Subcutaneous adipose tissue (tissue), 4 donors: ENCODE results near the gene HUNK. TPM values are rescaled to one million over a fixed set of nuclear protein-coding genes. Genes with fewer than 3 reads are reported as not detected.

Experiments used
- total RNA-seq, 4 donors: library from RNA; depleted of rRNA; stranded (reverse); fragments of >200 nt; gene quantifications; one replicate each; pipeline ENCODE4 v1.1.0, GENCODE V29; 2016
- TF ChIP-seq, protein P1 (sequence below): fragments of 450-650 bp; IDR thresholded peaks from one replicate; pipeline ENCODE4 v1.5.1; 2016; ENCODE audit warnings: low read depth, mild to moderate bottlenecking, control low read depth, antibody characterized with exemption, moderate library complexity

The HUNK gene
- total RNA-seq, 4 donors from 2014 or later = 0.16 to 0.66 (median 0.18) TPM

DNA sequence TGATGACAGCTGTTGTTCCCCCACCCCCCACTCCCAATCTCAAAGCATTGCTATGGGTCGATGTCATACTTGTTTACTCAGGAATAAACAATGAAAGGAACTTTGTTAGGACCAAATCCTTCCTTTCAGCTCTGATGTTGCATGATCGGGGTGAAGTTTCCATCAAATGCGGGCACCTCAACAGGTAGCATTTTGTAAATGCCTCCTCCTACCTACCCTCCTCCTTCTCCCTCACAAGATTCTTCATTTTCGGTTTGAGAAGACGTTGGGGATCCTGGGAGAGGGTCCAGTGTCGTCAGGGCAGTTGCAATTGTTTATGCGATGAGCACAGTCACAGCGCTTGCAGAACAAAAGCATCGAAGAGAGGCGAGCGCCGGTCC, 758 bp upstream of the HUNK start:
- TF ChIP-seq, protein P1, sequence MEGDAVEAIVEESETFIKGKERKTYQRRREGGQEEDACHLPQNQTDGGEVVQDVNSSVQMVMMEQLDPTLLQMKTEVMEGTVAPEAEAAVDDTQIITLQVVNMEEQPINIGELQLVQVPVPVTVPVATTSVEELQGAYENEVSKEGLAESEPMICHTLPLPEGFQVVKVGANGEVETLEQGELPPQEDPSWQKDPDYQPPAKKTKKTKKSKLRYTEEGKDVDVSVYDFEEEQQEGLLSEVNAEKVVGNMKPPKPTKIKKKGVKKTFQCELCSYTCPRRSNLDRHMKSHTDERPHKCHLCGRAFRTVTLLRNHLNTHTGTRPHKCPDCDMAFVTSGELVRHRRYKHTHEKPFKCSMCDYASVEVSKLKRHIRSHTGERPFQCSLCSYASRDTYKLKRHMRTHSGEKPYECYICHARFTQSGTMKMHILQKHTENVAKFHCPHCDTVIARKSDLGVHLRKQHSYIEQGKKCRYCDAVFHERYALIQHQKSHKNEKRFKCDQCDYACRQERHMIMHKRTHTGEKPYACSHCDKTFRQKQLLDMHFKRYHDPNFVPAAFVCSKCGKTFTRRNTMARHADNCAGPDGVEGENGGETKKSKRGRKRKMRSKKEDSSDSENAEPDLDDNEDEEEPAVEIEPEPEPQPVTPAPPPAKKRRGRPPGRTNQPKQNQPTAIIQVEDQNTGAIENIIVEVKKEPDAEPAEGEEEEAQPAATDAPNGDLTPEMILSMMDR = no peak

DNA sequence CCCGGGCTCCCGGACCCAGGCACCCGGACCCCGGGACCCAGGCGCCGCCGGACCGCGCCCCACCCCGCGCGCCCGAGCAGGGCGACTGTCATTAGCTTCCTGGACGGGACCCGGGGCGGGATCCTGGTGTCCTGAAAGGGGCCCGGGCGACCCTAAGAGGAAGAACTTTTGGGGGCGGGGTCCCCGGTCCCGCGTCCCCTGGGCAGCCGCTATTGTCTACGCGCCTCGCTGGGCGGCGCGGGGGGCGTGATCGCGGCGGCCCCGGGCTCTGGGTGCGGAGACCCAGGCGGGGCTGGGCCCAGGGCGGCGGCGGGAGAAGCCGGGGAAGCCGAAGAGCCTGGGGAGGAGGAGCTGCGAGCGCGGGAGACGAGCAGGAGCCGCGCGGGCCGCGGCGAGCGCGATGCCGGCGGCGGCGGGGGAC, 465 bp downstream of the HUNK start:
- TF ChIP-seq, protein P1 = no peak

DNA sequence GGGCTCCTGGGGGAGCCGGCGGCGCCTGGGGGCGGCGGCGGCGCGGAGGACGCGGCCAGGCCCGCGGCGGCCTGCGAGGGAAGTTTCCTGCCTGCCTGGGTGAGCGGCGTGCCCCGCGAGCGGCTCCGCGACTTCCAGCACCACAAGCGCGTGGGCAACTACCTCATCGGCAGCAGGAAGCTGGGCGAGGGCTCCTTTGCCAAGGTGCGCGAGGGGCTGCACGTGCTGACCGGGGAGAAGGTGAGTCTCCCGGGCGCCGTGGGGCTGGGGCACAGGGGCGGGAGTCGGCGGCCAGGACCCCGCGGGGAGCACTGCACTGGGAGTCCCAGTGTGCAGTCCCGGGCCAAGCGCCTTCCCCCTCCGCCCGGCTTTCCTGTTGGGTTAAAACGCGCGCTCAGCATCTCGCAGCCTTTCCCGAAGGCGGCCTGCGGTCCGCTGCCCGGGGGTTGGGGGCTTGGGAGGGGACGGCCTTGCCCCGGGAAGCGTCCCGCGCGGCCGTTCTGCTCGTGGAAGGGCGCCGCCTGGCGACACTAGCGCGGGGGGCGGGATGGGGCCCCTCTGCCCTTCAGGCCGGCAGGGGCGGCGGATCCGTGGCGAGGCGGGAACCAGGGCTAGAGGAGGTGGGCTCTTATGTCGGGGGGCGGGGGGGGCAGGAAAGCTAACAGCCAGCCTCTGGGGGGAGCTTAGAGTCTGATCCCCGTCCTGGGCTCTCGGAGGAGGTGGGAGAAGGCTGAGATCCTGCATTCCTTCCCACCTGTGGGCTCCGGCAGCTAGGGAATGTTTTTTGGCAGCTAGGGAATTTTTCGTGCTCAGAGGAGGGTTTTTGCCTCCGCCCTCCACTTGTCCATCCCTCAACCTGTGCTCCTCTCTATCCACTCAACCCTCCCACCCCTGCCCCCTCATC, 1.1 kb downstream of the HUNK start:
- TF ChIP-seq, protein P1 = no peak

DNA sequence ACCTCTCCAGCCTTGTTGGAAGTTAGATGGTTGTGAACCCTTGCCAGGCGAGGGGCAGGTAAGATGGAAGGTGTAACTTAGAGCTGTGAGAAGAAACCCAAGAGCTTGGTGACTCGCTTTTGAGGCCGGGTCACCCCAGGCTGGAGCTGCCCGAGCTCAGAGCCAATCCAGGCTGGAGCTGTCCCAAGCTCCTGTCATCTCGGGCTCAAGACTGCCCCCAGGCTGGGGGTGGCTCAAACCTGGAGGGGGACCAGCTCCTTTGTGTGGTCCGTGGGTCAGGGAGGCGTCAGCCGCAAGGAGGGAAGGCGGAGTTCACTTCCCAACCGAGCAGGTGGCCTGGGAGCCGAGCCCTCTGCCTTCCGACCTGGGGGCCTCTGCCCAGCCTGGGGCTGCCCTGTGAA, 2.0 kb downstream of the HUNK start:
- TF ChIP-seq, protein P1 = no peak

DNA sequence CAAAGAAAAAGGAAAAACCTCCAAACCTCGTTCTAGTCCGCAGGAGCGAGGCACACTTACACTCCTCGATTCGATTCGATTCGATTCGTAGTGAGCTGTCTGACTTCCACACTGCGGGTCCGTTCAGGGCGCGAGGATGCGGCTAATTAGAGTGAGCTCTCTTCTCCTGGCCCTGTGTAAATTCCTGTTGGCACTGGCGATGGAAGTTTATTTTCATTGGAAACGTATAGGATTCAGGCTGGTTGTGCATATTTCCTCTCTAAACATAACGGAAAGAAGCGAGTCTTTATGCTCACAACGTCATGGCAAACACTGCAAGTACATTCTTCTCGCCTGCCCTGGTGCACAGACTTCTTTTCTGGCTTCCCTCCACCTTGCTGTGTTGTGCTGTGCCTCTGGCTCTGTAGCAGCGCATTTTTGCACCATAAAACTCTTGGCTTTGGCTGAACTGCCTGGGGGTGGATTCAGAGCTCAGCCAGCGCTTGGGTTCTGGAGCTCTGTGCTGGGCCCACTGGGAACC, 2.7 kb downstream of the HUNK start:
- TF ChIP-seq, protein P1 = no peak

DNA sequence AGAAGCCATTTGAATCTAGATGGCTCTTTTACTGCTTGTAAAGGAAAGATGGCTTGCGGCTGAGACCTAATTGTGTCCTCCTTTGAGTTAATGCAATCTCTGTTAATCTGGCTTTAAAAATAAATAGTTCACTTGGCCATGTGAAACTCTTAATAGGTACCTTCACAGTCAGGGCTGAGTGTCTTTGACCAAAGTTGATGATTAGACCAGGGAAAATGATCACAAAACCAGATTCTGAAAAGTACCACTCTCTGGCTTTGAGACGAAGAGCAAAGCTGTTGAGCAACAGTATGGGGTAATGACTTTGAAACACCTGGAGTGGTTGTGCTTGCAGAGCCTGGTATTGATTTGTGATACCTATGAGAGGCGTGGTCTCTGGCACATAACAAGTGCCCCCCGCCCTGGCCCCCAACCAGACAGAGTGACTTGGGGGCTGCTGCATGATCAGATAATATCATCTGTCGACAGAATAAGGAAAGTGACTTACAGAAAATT, 4.7 kb downstream of the HUNK start:
- TF ChIP-seq, protein P1 = no peak

DNA sequence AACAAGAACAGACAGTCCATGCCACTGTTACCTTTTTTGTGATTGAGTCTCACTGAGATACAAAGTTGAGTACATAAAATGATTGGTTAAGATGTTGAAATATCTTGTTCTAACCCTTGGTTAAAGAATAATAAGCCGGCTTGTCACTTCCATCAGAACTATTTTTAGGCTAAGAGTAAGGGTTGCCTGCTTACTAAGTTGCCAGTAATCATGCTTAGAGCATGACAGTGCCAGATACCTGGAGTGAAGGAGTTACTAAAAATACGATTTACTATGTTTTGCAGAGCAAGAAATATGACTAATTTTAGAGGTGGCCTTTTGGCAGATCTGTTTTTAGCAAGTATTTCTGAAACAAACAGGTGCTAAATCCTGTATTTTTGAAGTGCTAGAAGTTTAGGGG, 6.0 kb downstream of the HUNK start:
- TF ChIP-seq, protein P1 = no peak
